ENCODE results near the gene WNT2B. TPM values are rescaled to one million over a fixed set of nuclear protein-coding genes. Genes with fewer than 3 reads are reported as not detected.

The WNT2B gene
- total RNA-seq, 1 donor from 2014 or later: 146 TPM

GRCh38 chr1:112505878-112506277, 2.9 kb upstream of the WNT2B start:
- no peak for TF ChIP-seq CTCF (IDR thresholded peaks at IDR 0.05; ENCODE audit: unreplicated experiment)
- H3K27ac Mint-ChIP-seq: peak overlapping the region; percentile 99
- no peak overlapping the region for H3K4me3 Mint-ChIP-seq
- no peaks in the 10 kb centered on the region for H3K9me3 Mint-ChIP-seq
- H3K4me1 Mint-ChIP-seq: peaks cover 69% of the 10 kb centered on the region
- H3K36me3 Mint-ChIP-seq: no peaks in the 10 kb centered on the region
- peaks cover 41% of the 10 kb centered on the region for H3K27me3 Mint-ChIP-seq (ENCODE audit: low read depth)
- no peak for DNase-seq (ENCODE audit: low spot score in 2 of 2, unreplicated experiment in 2 of 2)

- H3K4me3 Mint-ChIP-seq: no peak overlapping the region
- TF ChIP-seq CTCF (IDR thresholded peaks at IDR 0.05; ENCODE audit: unreplicated experiment): no peak
- H3K4me1 Mint-ChIP-seq: peaks cover 70% of the 10 kb centered on the region
- H3K9me3 Mint-ChIP-seq: no peaks in the 10 kb centered on the region
- no peaks in the 10 kb centered on the region for H3K36me3 Mint-ChIP-seq
- peak overlapping the region; percentile 60 for H3K27ac Mint-ChIP-seq
- H3K27me3 Mint-ChIP-seq (ENCODE audit: low read depth): peaks cover 40% of the 10 kb centered on the region
- no peak for DNase-seq (ENCODE audit: low spot score in 2 of 2, unreplicated experiment in 2 of 2)
These were observed 2.5 kb upstream of the WNT2B start for GRCh38 chr1:112506306-112506705.

GRCh38 chr1:112506731-112507130, 2.0 kb upstream of the WNT2B start:
- no peaks in the 10 kb centered on the region for H3K36me3 Mint-ChIP-seq
- H3K4me3 Mint-ChIP-seq: no peak overlapping the region
- no peaks in the 10 kb centered on the region for H3K9me3 Mint-ChIP-seq
- DNase-seq (ENCODE audit: low spot score in 2 of 2, unreplicated experiment in 2 of 2): no peak
- peaks cover 70% of the 10 kb centered on the region for H3K4me1 Mint-ChIP-seq
- H3K27me3 Mint-ChIP-seq (ENCODE audit: low read depth): peaks cover 40% of the 10 kb centered on the region
- H3K27ac Mint-ChIP-seq: peak overlapping the region; percentile 60
- TF ChIP-seq CTCF (IDR thresholded peaks at IDR 0.05; ENCODE audit: unreplicated experiment): no peak

- H3K36me3 Mint-ChIP-seq: no peaks in the 10 kb centered on the region
- no peak for TF ChIP-seq CTCF (IDR thresholded peaks at IDR 0.05; ENCODE audit: unreplicated experiment)
- H3K27ac Mint-ChIP-seq: peak overlapping the region; percentile 68
- peaks cover 73% of the 10 kb centered on the region for H3K4me1 Mint-ChIP-seq
- H3K4me3 Mint-ChIP-seq: peak overlapping the region; percentile 79
- peaks cover 43% of the 10 kb centered on the region for H3K27me3 Mint-ChIP-seq (ENCODE audit: low read depth)
- DNase-seq (ENCODE audit: low spot score in 2 of 2, unreplicated experiment in 2 of 2): no peak
- no peaks in the 10 kb centered on the region for H3K9me3 Mint-ChIP-seq
These were observed 1.4 kb upstream of the WNT2B start for GRCh38 chr1:112507336-112507735.

- H3K4me3 Mint-ChIP-seq: peak overlapping the region; percentile 79
These were observed 866 bp upstream of the WNT2B start for GRCh38 chr1:112507921-112508277.

More at GRCh38 chr1:112507921-112508277, 866 bp upstream of the WNT2B start:
- Mint-ChIP-seq H3K27me3 (ENCODE audit: low read depth) (peaks cover 38% of the 10 kb centered on the region), H3K4me1 (peaks cover 73% of the 10 kb centered on the region), H3K36me3 (no peaks in the 10 kb centered on the region), H3K9me3 (no peaks in the 10 kb centered on the region), H3K27ac (peak overlapping the region; percentile 68)
- peak in 1 of 2 experiments; percentile 65 for DNase-seq (ENCODE audit: low spot score in 2 of 2, unreplicated experiment in 2 of 2)
- no peak for TF ChIP-seq CTCF (IDR thresholded peaks at IDR 0.05; ENCODE audit: unreplicated experiment)
